ENCODE data around the gene TENM4.

GRCh38 chr11:79329561-79329960 is 111.3 kb downstream of the TENM4 start:
- TF ChIP-seq CTCF (IDR thresholded peaks at IDR 0.05) = no peak
- no peak for TF ChIP-seq POLR2A (IDR thresholded peaks at IDR 0.05)
